Measurements from ENCODE around the gene KLHL29. TPM values are rescaled to one million over a fixed set of nuclear protein-coding genes. Genes with fewer than 3 reads are reported as not detected.
A peak's percentile ranks its signal among the peaks of the same experiment; 100 is the strongest.

The KLHL29 gene
- total and polyA plus RNA-seq, 5 donors, result 1.7 to 4.0 (median 2.0) TPM

- intact Hi-C loops (cut with DNase I), result no loop called here
- ATAC-seq (peak; percentile 52 to 85), DNase-seq (peak in 1 of 3 donors; percentile 68)
- H3K9me3 ChIP-seq (ENCODE audit: control insufficient read depth, low read length), result no peaks in the 10 kb centered on the region
- H3K27ac ChIP-seq (ENCODE audit: low read length), result peak overlapping the region; percentile 43
- peaks cover 20% of the 10 kb centered on the region for H3K4me1 ChIP-seq (ENCODE audit: control insufficient read depth, insufficient read depth, low read length)
- H3K27me3 ChIP-seq (ENCODE audit: control insufficient read depth, insufficient read depth), result no peaks in the 10 kb centered on the region
- H3K4me3 ChIP-seq (ENCODE audit: low read length), result no peak overlapping the region
- WGBS, result 64% methylated on average over 7 of the region's 7 CpGs
Observed at GRCh38 chr2:23591111-23591510, 206.1 kb downstream of the KLHL29 start.

GRCh38 chr2:23592061-23592685, 207.2 kb downstream of the KLHL29 start:
- no peaks in the 10 kb centered on the region for H3K9me3 ChIP-seq (ENCODE audit: control insufficient read depth, low read length)
- no peak for DNase-seq
- peaks cover 22% of the 10 kb centered on the region for H3K4me1 ChIP-seq (ENCODE audit: control insufficient read depth, insufficient read depth, low read length)
- intact Hi-C loops (cut with DNase I), result no loop called here
- 94% methylated on average over 9 of the region's 9 CpGs for WGBS
- no peak for ATAC-seq
- no peak overlapping the region for H3K27ac ChIP-seq (ENCODE audit: low read length)
- H3K27me3 ChIP-seq (ENCODE audit: control insufficient read depth, insufficient read depth), result no peaks in the 10 kb centered on the region
- no peak overlapping the region for H3K4me3 ChIP-seq (ENCODE audit: low read length)

GRCh38 chr2:23592898-23593751, 208.1 kb downstream of the KLHL29 start:
- Histone ChIP-seq H3K9me3 (ENCODE audit: control insufficient read depth, low read length) (no peaks in the 10 kb centered on the region), H3K4me1 (ENCODE audit: control insufficient read depth, insufficient read depth, low read length) (peaks cover 22% of the 10 kb centered on the region), H3K27ac (ENCODE audit: low read length) (peak overlapping the region; percentile 33), H3K27me3 (ENCODE audit: control insufficient read depth, insufficient read depth) (no peaks in the 10 kb centered on the region), H3K4me3 (ENCODE audit: low read length) (no peak overlapping the region)
- DNase-seq (no peak), ATAC-seq (no peak)
- intact Hi-C loops (cut with DNase I), result no loop called here
- WGBS, result 88% methylated on average over 12 of the region's 12 CpGs

- peak overlapping the region; percentile 33 for H3K27ac ChIP-seq (ENCODE audit: low read length)
- H3K4me1 ChIP-seq (ENCODE audit: control insufficient read depth, insufficient read depth, low read length), result peaks cover 22% of the 10 kb centered on the region
- DNase-seq, result no peak
- 67% methylated on average over 21 of the region's 21 CpGs for WGBS
- intact Hi-C loops (cut with DNase I), result no loop called here
- no peak overlapping the region for H3K4me3 ChIP-seq (ENCODE audit: low read length)
- no peaks in the 10 kb centered on the region for H3K9me3 ChIP-seq (ENCODE audit: control insufficient read depth, low read length)
- H3K27me3 ChIP-seq (ENCODE audit: control insufficient read depth, insufficient read depth), result no peaks in the 10 kb centered on the region
- ATAC-seq, result no peak
Observed at GRCh38 chr2:23593752-23594459, 208.9 kb downstream of the KLHL29 start.

- no peak overlapping the region for H3K27ac ChIP-seq (ENCODE audit: low read length)
- ATAC-seq (no peak), DNase-seq (no peak)
- no peaks in the 10 kb centered on the region for H3K27me3 ChIP-seq (ENCODE audit: control insufficient read depth, insufficient read depth)
- 57% methylated on average over 3 of the region's 3 CpGs for WGBS
- no peaks in the 10 kb centered on the region for H3K9me3 ChIP-seq (ENCODE audit: control insufficient read depth, low read length)
- H3K4me1 ChIP-seq (ENCODE audit: control insufficient read depth, insufficient read depth, low read length), result peaks cover 17% of the 10 kb centered on the region
- H3K4me3 ChIP-seq (ENCODE audit: low read length), result no peak overlapping the region
- intact Hi-C loops (cut with DNase I), result no loop called here
Observed at GRCh38 chr2:23594460-23594825, 209.5 kb downstream of the KLHL29 start.

- Histone ChIP-seq H3K27ac (ENCODE audit: low read length) (peak overlapping the region; percentile 80), H3K4me3 (ENCODE audit: low read length) (no peak overlapping the region), H3K9me3 (ENCODE audit: control insufficient read depth, low read length) (no peaks in the 10 kb centered on the region), H3K27me3 (ENCODE audit: control insufficient read depth, insufficient read depth) (no peaks in the 10 kb centered on the region), H3K4me1 (ENCODE audit: control insufficient read depth, insufficient read depth, low read length) (peaks cover 14% of the 10 kb centered on the region)
- no peak for ATAC-seq
- intact Hi-C loops (cut with DNase I), result no loop called here
- WGBS, result 69% methylated on average over 7 of the region's 7 CpGs
- DNase-seq, result no peak
Observed at GRCh38 chr2:23595021-23595420, 210.0 kb downstream of the KLHL29 start.

GRCh38 chr2:23595601-23596251, 210.7 kb downstream of the KLHL29 start:
- 55% methylated on average over 13 of the region's 13 CpGs for WGBS
- intact Hi-C loops (cut with DNase I), result no loop called here
- peak in 1 of 3 donors; percentile 68 for DNase-seq

GRCh38 chr2:23596316-23596885, 211.4 kb downstream of the KLHL29 start:
- H3K4me3 ChIP-seq (ENCODE audit: low read length), result no peak overlapping the region
- intact Hi-C loops (cut with DNase I), result no loop called here
- no peaks in the 10 kb centered on the region for H3K9me3 ChIP-seq (ENCODE audit: control insufficient read depth, low read length)
- 70% methylated on average over 16 of the region's 16 CpGs for WGBS
- H3K27ac ChIP-seq (ENCODE audit: low read length), result no peak overlapping the region
- DNase-seq, result no peak
- H3K4me1 ChIP-seq (ENCODE audit: control insufficient read depth, insufficient read depth, low read length), result peaks cover 11% of the 10 kb centered on the region
- H3K27me3 ChIP-seq (ENCODE audit: control insufficient read depth, insufficient read depth), result no peaks in the 10 kb centered on the region
- ATAC-seq, result peak in 1 of 2 donors; percentile 14

More at GRCh38 chr2:23595601-23596251, 210.7 kb downstream of the KLHL29 start:
- Histone ChIP-seq H3K4me1 (ENCODE audit: control insufficient read depth, insufficient read depth, low read length) (peaks cover 11% of the 10 kb centered on the region), H3K4me3 (ENCODE audit: low read length) (no peak overlapping the region), H3K27me3 (ENCODE audit: control insufficient read depth, insufficient read depth) (no peaks in the 10 kb centered on the region), H3K9me3 (ENCODE audit: control insufficient read depth, low read length) (no peaks in the 10 kb centered on the region), H3K27ac (ENCODE audit: low read length) (peak overlapping the region; percentile 80)
- peak; percentile 37 to 78 for ATAC-seq

- H3K4me3 ChIP-seq (ENCODE audit: low read length), result no peak overlapping the region
- H3K27ac ChIP-seq (ENCODE audit: low read length), result no peak overlapping the region
- intact Hi-C loops (cut with DNase I), result no loop called here
- 95% methylated on average over 9 of the region's 9 CpGs for WGBS
- H3K27me3 ChIP-seq (ENCODE audit: control insufficient read depth, insufficient read depth), result no peaks in the 10 kb centered on the region
- no peaks in the 10 kb centered on the region for H3K9me3 ChIP-seq (ENCODE audit: control insufficient read depth, low read length)
- H3K4me1 ChIP-seq (ENCODE audit: control insufficient read depth, insufficient read depth, low read length), result peaks cover 9% of the 10 kb centered on the region
- ATAC-seq (no peak), DNase-seq (no peak)
Observed at GRCh38 chr2:23597687-23598086, 212.7 kb downstream of the KLHL29 start.

- intact Hi-C loops (cut with DNase I), result no loop called here
- no peak overlapping the region for H3K4me3 ChIP-seq (ENCODE audit: low read length)
- peaks cover 9% of the 10 kb centered on the region for H3K4me1 ChIP-seq (ENCODE audit: control insufficient read depth, insufficient read depth, low read length)
- 90% methylated on average over 6 of the region's 6 CpGs for WGBS
- H3K27ac ChIP-seq (ENCODE audit: low read length), result no peak overlapping the region
- no peaks in the 10 kb centered on the region for H3K27me3 ChIP-seq (ENCODE audit: control insufficient read depth, insufficient read depth)
- ATAC-seq (no peak), DNase-seq (no peak)
- H3K9me3 ChIP-seq (ENCODE audit: control insufficient read depth, low read length), result no peaks in the 10 kb centered on the region
Observed at GRCh38 chr2:23599006-23599405, 214.0 kb downstream of the KLHL29 start.
